HG03469 (cell line): ENCODE results near the gene CC2D1A.
"Not testable (repeated sequence)": the region's sequence is repeated elsewhere in the genome, so short reads cannot be mapped to it uniquely, and the experiment has no call there.

Source experiments
- ATAC-seq: cut with Tn5 transposase; IDR thresholded peaks from one replicate; pipeline ENCODE4 v1.9.1; 2021; ENCODE audit warnings: mild to moderate bottlenecking, moderate library complexity, moderate number of reproducible peaks; ENCODE audit not compliant: unreplicated experiment

CC2D1A gene

GRCh38 chr19:13959962-13960862, 54.2 kb downstream of the CC2D1A start:
- ATAC-seq, result no peak

GRCh38 chr19:13960863-13961784, 55.1 kb downstream of the CC2D1A start:
- no peak for ATAC-seq

- ATAC-seq, result no peak
These were observed 56.1 kb downstream of the CC2D1A start for GRCh38 chr19:13961826-13962698.

- no peak for ATAC-seq
These were observed 57.0 kb downstream of the CC2D1A start for GRCh38 chr19:13962699-13963602.

- no peak for ATAC-seq
These were observed 57.7 kb downstream of the CC2D1A start for GRCh38 chr19:13963603-13964105.

GRCh38 chr19:13964776-13965175, 58.8 kb downstream of the CC2D1A start:
- no peak for ATAC-seq

- no peak for ATAC-seq
These were observed 59.4 kb downstream of the CC2D1A start for GRCh38 chr19:13965377-13965896.

- ATAC-seq, result no peak
These were observed 60.1 kb downstream of the CC2D1A start for GRCh38 chr19:13965926-13966683.

GRCh38 chr19:13966684-13967128, 60.7 kb downstream of the CC2D1A start:
- ATAC-seq, result no peak

GRCh38 chr19:13967206-13967605, 61.2 kb downstream of the CC2D1A start:
- ATAC-seq, result not testable (repeated sequence)

GRCh38 chr19:13968383-13968935, 62.5 kb downstream of the CC2D1A start:
- no peak for ATAC-seq

- ATAC-seq, result no peak
These were observed 63.0 kb downstream of the CC2D1A start for GRCh38 chr19:13968999-13969398.

- no peak for ATAC-seq
These were observed 63.9 kb downstream of the CC2D1A start for GRCh38 chr19:13969897-13970296.

GRCh38 chr19:13971868-13972267, 65.9 kb downstream of the CC2D1A start:
- not testable (repeated sequence) for ATAC-seq

- no peak for ATAC-seq
These were observed 66.6 kb downstream of the CC2D1A start for GRCh38 chr19:13972368-13973155.

GRCh38 chr19:13973479-13973878, 67.5 kb downstream of the CC2D1A start:
- ATAC-seq, result not testable (repeated sequence)

- no peak for ATAC-seq
These were observed 68.1 kb downstream of the CC2D1A start for GRCh38 chr19:13974073-13974472.
